ENCODE results near the gene RPL22.
A peak's percentile ranks its signal among the peaks of the same experiment; 100 is the strongest.

The RPL22 gene

DNA sequence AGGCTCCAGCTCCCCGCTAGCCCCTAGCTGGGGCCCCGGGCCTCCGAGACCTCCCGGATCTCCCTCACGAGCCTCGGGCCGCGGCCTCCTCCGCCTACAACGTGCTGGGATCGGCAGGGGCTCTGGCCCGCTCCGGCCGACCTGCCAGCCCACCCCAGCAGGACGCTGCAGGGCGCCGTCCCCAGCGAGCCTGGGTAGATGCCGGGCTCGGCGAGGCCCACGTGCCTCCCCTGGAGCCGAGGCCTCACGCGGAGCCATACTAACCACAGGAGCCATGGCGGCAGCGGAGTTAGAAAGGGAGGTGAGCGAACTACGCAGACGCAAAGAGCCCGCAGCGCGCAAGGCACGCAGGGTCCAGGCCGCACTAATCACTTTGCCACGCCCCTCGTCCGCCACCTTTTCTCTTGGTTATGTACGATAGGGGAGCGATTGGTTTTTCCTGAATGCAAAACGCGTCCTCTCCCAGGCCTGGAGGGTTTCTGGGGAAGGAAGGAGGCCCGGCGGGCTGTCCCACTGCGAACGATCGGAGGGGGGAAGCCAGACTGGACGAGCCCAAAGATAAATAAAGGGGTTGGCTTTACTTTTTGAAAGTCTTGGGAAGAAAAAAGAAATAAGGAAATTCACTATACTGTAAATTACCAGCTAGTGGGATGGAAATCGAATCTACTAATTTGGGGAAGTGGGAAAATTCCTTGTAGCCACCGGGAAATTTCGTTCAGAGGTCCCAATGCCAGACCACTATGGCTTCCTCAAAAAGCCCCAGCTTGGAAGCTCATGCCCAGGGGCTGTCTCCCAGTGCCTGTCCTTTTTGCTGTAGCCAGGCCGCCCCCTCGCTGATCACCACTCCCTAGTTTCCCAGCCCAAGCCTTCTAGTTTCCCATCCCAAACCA is at the start of gene RPL22:
Gene RPL22, minus strand, starts transcription at position 298 of the 890 bp plus-strand sequence. Its CDS starts 22 bp downstream, at position 276.
- DNase-seq: peak; percentile 95

DNA sequence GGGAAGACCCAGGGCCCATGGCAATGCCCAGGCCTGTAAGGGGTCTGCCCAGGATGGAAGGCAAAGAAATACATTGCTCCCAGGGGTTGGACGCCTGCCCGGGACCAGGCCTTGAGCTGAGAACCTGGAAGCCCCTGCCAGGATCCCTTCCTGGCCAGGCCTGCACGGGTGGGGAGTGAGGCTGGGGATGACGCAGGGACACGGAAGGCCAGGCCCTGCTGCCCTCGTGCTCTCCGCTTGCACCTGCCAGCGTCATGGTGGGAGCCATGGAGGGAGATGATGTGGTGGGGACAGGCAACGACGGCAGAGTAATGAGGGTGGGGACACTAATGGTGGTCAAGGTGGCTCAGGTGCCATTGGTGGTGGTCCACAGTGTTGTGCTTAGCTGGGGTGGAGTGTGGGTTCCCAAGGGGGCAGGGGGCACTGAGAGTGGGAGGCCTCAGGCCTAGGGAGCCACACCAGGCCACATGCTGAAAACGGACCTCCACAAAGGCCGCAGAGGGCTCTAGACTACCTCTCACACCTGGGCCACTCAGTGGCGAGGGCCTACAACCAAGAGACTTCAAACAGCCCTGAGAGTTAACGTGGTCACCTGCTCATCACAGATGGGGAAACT is 48.9 kb upstream of the RPL22 start:
- no peak for DNase-seq

DNA sequence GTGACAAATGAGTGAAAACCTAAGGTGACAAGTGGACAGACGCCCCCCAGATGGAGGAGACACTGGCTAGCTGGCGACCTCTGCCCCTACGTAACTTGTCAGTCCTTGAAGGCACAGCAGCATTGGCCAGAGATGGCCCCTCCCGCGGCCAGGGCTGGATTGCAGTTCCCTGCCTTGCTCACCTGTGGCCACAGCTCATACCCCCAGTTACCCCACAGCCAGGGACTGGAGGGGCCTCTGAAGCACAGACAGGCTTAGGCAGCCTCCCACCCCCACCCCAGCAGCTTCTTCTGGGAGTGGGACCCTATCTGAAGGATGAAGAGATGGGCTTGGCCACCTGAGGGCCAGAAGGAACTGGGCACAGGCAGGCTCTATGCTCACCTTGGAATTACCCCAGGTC is 48.3 kb upstream of the RPL22 start:
- DNase-seq: no peak

GRCh38 chr1:6246497-6247467 is 47.4 kb upstream of the RPL22 start:
- DNase-seq: peak; percentile 83

DNA sequence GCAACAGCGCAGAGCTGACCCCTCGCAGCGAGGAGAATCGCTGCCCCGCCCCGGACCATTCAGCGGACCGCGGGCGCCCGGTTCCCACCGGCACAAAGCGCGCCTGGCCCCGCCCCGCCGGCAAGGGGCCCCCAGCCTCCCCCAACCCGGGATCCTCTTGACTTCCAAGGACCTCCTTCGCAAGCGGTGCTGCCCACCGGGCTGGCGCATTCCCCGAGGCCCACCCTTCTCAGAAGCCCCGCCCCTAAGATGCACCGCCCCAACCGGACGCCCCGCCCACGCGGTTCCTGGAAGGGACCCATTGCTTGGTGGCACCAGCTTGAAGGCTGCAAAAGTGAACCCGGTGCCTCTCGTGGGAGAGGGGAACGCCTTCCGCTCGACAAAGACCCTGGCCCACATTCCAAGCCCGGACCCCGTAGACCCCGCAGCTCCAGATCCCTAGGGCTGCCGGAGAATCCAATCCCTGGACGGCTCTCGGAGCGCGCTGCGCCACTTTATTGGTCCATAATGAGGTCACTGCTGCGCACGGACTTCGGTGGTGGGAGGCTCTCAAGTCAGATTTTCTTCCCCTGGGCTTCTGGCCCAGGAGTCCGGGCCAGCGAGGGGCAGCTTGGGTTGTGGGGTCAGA is 46.6 kb upstream of the RPL22 start:
- peak; percentile 44 for DNase-seq

DNA sequence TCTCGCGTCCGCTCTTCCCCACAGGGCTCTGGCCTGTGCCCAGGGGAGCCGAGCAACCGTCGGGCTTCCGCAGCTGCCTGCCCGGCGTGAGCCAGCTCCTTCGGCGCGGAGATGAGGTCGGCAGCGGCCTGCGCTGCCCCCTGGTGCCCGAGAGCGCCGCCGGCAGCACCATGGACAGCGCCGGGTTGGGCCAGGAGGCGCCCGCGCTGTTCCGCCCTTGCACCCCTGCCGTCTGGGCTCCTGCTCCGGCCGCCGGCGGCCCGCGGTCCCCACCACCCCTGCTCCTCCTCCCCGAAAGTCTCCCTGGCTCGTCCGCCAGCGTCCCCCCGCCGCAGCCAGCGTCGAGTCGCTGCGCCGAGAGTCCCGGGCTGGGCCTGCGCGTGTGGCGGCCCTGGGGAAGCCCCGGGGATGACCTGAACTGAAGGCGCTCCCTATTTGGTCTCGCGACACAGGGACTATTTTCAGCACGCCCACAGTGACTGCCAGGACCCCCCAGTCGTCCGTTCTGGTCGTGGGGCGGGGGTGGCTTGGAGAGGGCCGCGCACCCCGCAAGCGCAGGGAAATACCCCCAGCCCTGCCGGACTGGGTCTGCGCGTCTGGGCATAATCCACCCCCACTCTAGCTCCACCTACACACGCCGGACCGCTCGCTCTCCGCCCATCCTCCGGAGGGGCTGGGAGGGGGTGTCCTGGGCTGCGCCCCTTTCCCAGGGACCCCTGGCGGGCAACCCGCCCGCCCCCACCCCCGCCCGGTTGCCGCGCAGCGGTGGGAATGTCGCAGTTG is 45.9 kb upstream of the RPL22 start:
- DNase-seq: peak; percentile 80

DNA sequence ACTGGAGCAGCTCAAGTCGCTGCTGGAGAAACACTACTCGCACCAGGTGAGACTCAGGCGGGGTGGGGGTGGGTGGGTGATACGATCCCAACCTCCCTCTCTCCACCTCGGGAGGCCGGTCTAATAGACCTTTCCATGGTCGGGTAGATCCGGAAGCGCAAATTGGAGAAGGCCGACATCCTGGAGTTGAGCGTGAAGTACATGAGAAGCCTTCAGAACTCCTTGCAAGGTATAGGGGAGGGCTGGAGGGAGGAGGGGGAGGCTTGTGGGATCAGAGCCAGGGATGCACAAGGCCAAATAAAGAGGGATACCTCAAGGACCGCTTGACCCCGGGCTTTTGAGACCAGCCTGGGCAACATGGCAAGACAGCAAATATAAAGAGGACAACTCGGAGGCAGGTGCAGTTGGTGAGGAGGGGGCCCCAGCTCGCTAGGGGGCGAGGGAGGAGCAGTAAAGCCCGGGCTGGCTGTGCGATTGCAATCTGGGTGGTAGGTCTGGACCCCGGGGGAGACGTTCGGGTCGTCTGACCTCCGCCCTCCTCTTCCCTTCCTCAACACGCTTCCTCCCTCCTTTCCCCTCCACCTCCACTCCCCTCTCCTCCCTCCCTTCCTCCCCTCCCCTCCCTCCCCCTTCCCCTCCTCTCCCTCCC is 45.1 kb upstream of the RPL22 start:
- DNase-seq: no peak

- DNase-seq: no peak
Observed at GRCh38 chr1:6243993-6244392, 44.6 kb upstream of the RPL22 start, which contains the start of gene HES3. Gene HES3 (plus strand): TSS chr1:6244179. CDS start chr1:6244366, 187 bp downstream.

- DNase-seq: no peak
Observed at GRCh38 chr1:6243053-6243834, 43.8 kb upstream of the RPL22 start.

- DNase-seq: no peak
Observed at GRCh38 chr1:6241887-6242740, 42.7 kb upstream of the RPL22 start.

- DNase-seq: no peak
Observed at GRCh38 chr1:6241107-6241886, 41.9 kb upstream of the RPL22 start.

GRCh38 chr1:6239950-6240768 is 40.8 kb upstream of the RPL22 start:
- DNase-seq: no peak

DNA sequence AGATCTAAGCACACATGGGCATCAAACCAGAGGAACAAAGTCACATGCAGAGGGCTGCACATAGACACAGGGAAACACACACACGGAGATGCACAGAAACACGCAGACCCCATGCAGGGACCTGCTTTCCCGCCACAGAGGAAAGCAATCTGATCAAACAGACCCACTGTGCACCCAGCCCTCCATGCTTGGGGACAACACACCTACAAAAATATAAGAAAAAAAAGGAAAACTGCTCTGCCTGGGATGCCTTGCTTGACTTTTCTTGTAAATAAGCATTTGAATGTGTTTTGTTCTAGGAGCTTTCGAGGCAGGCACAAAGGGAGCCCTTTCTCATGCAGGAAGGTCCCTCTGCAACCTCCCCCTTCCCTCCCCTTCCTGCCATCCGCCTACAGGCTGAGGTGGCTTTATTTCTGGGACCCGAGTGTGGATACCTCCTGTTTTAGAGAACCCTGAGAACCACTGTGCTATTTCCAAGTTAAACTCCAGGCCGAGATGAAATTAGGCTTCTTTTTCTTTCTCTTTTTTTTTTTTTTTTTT is 39.9 kb upstream of the RPL22 start:
- no peak for DNase-seq

- DNase-seq: no peak
Observed at GRCh38 chr1:6237093-6237492, 37.7 kb upstream of the RPL22 start.

DNA sequence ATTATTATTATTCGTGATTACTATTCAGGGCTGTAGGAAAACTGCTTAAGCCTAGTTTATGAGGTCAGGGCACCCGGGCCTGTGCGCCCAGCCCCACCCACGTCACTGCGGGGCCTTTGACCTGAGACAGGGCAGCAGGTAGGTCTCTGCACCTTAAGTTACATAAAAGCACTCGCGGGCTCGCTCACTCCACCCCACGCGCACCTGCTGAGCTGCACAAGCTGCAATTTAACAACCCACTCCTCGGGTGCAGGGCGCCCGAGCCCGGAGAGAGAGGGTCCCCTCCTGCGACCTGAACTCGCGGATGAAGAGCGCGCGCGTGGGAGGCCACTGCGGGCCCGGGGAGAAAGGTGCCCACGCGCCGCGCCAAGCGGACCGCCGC is 35.9 kb upstream of the RPL22 start:
- DNase-seq: peak; percentile 37

- no peak for DNase-seq
Observed at GRCh38 chr1:6234502-6235295, 35.3 kb upstream of the RPL22 start.

Data from activated CD8-positive, alpha-beta memory T cell treated with anti-CD3 and anti-CD28 coated beads, Interleukin-2, amount 50 U/mL, for 4 hours (primary cell).